Right lobe of liver (tissue), 4 donors: ENCODE results near the gene GCK.

Experiments
- POLR2A ChIP-seq: fragments of 450-650 bp; IDR thresholded peaks from one replicate; pipeline ENCODE4 v1.6.1; 2017; ENCODE audit warnings: antibody characterized with exemption, mild to moderate bottlenecking
- TF ChIP-seq, protein P1 (sequence below), 4 donors: fragments of 200-600 bp in 3 of 4; fragments of 450-650 bp in 1 of 4; IDR thresholded peaks; one replicate each; pipeline versions ENCODE4 v1.5.1 to v1.8.0; 2016 to 2022; ENCODE audit warnings: antibody characterized with exemption in 4 of 4, mild to moderate bottlenecking in 2 of 4
- donor health status: DM: no; HTN: no; CAD: no.
- donor health status: DM: no; HTN: no; CAD: no.
- donor health status: DM: no; HTN: yes; CAD: no.

DNA sequence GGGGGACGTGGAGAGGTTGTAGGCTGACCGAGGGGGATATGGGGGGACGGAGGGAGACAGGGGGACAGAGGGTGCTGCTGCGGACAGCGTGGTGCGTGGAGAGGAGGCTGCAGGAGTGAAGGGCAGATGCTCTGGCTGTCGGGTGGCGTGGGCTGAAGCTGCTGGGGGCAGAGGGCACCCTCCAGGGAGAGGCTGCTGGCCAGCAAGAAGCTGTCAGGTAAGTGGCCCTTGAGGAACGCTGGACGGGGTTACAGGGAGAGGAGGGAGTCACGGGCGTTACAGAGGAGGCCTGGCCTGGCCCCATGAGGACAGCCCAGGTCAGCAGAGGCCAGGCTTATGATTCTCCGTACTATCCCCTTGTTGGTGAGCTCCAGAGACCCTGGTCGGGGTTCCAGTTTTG, 38.7 kb upstream of the GCK start:
- TF ChIP-seq, protein P1, sequence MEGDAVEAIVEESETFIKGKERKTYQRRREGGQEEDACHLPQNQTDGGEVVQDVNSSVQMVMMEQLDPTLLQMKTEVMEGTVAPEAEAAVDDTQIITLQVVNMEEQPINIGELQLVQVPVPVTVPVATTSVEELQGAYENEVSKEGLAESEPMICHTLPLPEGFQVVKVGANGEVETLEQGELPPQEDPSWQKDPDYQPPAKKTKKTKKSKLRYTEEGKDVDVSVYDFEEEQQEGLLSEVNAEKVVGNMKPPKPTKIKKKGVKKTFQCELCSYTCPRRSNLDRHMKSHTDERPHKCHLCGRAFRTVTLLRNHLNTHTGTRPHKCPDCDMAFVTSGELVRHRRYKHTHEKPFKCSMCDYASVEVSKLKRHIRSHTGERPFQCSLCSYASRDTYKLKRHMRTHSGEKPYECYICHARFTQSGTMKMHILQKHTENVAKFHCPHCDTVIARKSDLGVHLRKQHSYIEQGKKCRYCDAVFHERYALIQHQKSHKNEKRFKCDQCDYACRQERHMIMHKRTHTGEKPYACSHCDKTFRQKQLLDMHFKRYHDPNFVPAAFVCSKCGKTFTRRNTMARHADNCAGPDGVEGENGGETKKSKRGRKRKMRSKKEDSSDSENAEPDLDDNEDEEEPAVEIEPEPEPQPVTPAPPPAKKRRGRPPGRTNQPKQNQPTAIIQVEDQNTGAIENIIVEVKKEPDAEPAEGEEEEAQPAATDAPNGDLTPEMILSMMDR (IDR thresholded peaks at IDR 0.05) = no peak
- no peak for TF ChIP-seq POLR2A
